GM23338 (cell line): ENCODE measurements around the gene TBC1D5. TPM values are rescaled to one million over a fixed set of nuclear protein-coding genes. Genes with fewer than 3 reads are reported as not detected.
"Not testable (repeated sequence)": the region's sequence is repeated elsewhere in the genome, so short reads cannot be mapped to it uniquely, and the experiment has no call there.

Experiments used
- ATAC-seq: fragments of 200-7000 bp; cut with Tn5 transposase; 3 replicates; pipeline ENCODE4 v1.9.1; 2020
- DNase-seq: peaks from one replicate; pipeline ENCODE4 v3.0.0-alpha.2; 2015; ENCODE audit warnings: low spot score
- H2AFZ ChIP-seq: fragments of 200-600 bp; sonication (generic); 2 replicates; pipeline ENCODE4 v1.8.0; 2016; ENCODE audit warnings: antibody characterized with exemption, mild to moderate bottlenecking, moderate library complexity
- H3F3A ChIP-seq: fragments of 200-600 bp; sonication (generic); replicated peaks from 2 replicates; pipeline ENCODE4 v1.8.0; 2017; ENCODE audit warnings: antibody characterized with exemption, mixed run types, low read depth
- H3K27ac ChIP-seq: fragments of 200-600 bp; sonication (generic); 2 replicates; pipeline ENCODE4 v1.6.1; 2016; ENCODE audit warnings: low read depth
- H3K27me3 ChIP-seq: fragments of 200-600 bp; sonication (generic); 2 replicates; pipeline ENCODE4 v1.8.0; 2016; ENCODE audit warnings: mild to moderate bottlenecking, mixed run types, moderate library complexity; ENCODE audit not compliant: insufficient read depth
- H3K36me3 ChIP-seq: fragments of 200-600 bp; sonication (generic); 2 replicates; pipeline ENCODE4 v1.8.0; 2016; ENCODE audit warnings: mild to moderate bottlenecking; ENCODE audit not compliant: insufficient read depth
- H3K4me1 ChIP-seq: fragments of 200-600 bp; sonication (generic); 2 replicates; pipeline ENCODE4 v1.8.0; 2016; ENCODE audit warnings: mild to moderate bottlenecking, moderate library complexity; ENCODE audit not compliant: insufficient read depth
- H3K4me2 ChIP-seq: fragments of 200-600 bp; sonication (generic); 2 replicates; pipeline ENCODE4 v1.7.1; 2017; ENCODE audit warnings: mixed run types
- H3K4me3 ChIP-seq: fragments of 200-600 bp; sonication (generic); 2 replicates; pipeline ENCODE4 v1.6.1; 2016; ENCODE audit warnings: mixed run types
- H3K79me2 ChIP-seq: fragments of 200-600 bp; sonication (generic); replicated peaks from 2 replicates; pipeline ENCODE4 v1.8.0; 2017; ENCODE audit warnings: mild to moderate bottlenecking; ENCODE audit not compliant: insufficient read depth
- H3K9me2 ChIP-seq: fragments of 200-600 bp; sonication (generic); 2 replicates; pipeline ENCODE4 v1.8.0; 2017; ENCODE audit not compliant: insufficient read depth
- H4K20me1 ChIP-seq: fragments of 200-600 bp; sonication (generic); replicated peaks from 2 replicates; pipeline ENCODE4 v1.8.0; 2017; ENCODE audit warnings: mild to moderate bottlenecking; ENCODE audit not compliant: insufficient read depth
- H3K27ac Mint-ChIP-seq: 2 replicates; pipeline ENCODE4 v1.8.0; 2020; ENCODE audit warnings: inconsistent platforms, mild to moderate bottlenecking, moderate library complexity, mixed read lengths
- H3K27me3 Mint-ChIP-seq: 3 replicates; pipeline ENCODE4 v1.8.0; 2022; ENCODE audit warnings: low read depth, mild to moderate bottlenecking, moderate library complexity, mixed read lengths, inconsistent platforms; ENCODE audit not compliant: insufficient read depth, poor library complexity
- H3K36me3 Mint-ChIP-seq: 3 replicates; pipeline ENCODE4 v1.8.0; 2021; ENCODE audit warnings: low read depth, mild to moderate bottlenecking, inconsistent platforms, moderate library complexity, mixed read lengths
- H3K4me1 Mint-ChIP-seq: 3 replicates; pipeline ENCODE4 v1.8.0; 2020; ENCODE audit warnings: mild to moderate bottlenecking, inconsistent platforms, mixed read lengths
- H3K4me3 Mint-ChIP-seq: 3 replicates; pipeline ENCODE4 v1.8.0; 2021; ENCODE audit warnings: moderate library complexity, mild to moderate bottlenecking, inconsistent platforms, mixed read lengths
- H3K9me3 Mint-ChIP-seq: 3 replicates; pipeline ENCODE4 v1.8.0; 2020; ENCODE audit warnings: moderate library complexity, mild to moderate bottlenecking, inconsistent platforms, mixed read lengths
- CTCF ChIP-seq, 2 experiments: fragments of 200-600 bp in 1 of 2; sonication (generic) in 1 of 2; conservative IDR thresholded peaks; 2 replicates each; pipeline versions ENCODE4 v1.5.1 to v1.6.1; 2016 to 2017; ENCODE audit warnings: antibody characterized with exemption in 2 of 2, low read depth in 2 of 2, mild to moderate bottlenecking in 2 of 2, moderate library complexity in 1 of 2
- EZH2 ChIP-seq: fragments of 200-600 bp; sonication (generic); IDR thresholded peaks from one replicate; pipeline ENCODE4 v1.8.0; 2017; ENCODE audit warnings: antibody characterized with exemption, mild to moderate bottlenecking, low read depth; ENCODE audit not compliant: unreplicated experiment
- EZH2phosphoT487 ChIP-seq: fragments of 200-600 bp; sonication (generic); IDR thresholded peaks from one replicate; pipeline ENCODE4 v1.8.1; 2018; ENCODE audit warnings: antibody characterized with exemption; ENCODE audit not compliant: unreplicated experiment
- JUNB ChIP-seq: IDR thresholded peaks from one replicate; pipeline ENCODE4 v1.6.1; 2016; ENCODE audit warnings: antibody characterized with exemption; ENCODE audit not compliant: unreplicated experiment
- POLR2AphosphoS5 ChIP-seq: IDR thresholded peaks from 2 replicates; pipeline ENCODE4 v1.6.1; 2016; ENCODE audit warnings: antibody characterized with exemption, low read depth
- STAT1 ChIP-seq: IDR thresholded peaks from one replicate; pipeline ENCODE4 v1.6.1; 2016; ENCODE audit warnings: antibody characterized with exemption; ENCODE audit not compliant: unreplicated experiment
- ZNF331 ChIP-seq: fragments of 250-450 bp; sonication (Bioruptor Pico); IDR thresholded peaks from 2 replicates; pipeline ENCODE4 v1.5.0; 2020; ENCODE audit warnings: low read depth, mild to moderate bottlenecking, moderate library complexity
- ZNF462 ChIP-seq: fragments of 250-450 bp; sonication (Bioruptor Pico); IDR thresholded peaks from 2 replicates; pipeline ENCODE4 v1.5.0; 2020; ENCODE audit warnings: mild to moderate bottlenecking, moderate library complexity
- polyA plus RNA-seq: library from polyadenylated mRNA; unstranded; fragments of >200 nt; fragmentation: Nextera tagmentation; extraction: Ambion mirVana; gene quantifications from 2 replicates; pipeline ENCODE4 v1.2.1, GENCODE V29; 2016
- total RNA-seq: library from RNA; depleted of rRNA; stranded (reverse); fragments of >200 nt; shearing (Covaris generic); gene quantifications from 2 replicates; pipeline ENCODE4 v1.2.3, GENCODE V29; 2014

The TBC1D5 gene
- total and polyA plus RNA-seq, 2 experiments from 2014 or later, result 21.8 to 48.1 TPM

- TF ChIP-seq ZNF462 (no peak), POLR2AphosphoS5 (no peak), STAT1 (no peak)
Measured at GRCh38 chr3:17352620-17353019, 389.8 kb downstream of the TBC1D5 start (continued).

- H3K27ac ChIP-seq, H3K4me3 ChIP-seq, H3K27me3 Mint-ChIP-seq, H2AFZ ChIP-seq, DNase-seq, H3K4me1 Mint-ChIP-seq, H3K36me3 ChIP-seq, H4K20me1 ChIP-seq, H3K4me1 ChIP-seq, H3K4me2 ChIP-seq, H3K79me2 ChIP-seq, H3K9me2 ChIP-seq, H3K9me3 Mint-ChIP-seq, H3F3A ChIP-seq, H3K36me3 Mint-ChIP-seq, H3K27ac Mint-ChIP-seq, ATAC-seq, H3K4me3 Mint-ChIP-seq, H3K27me3 ChIP-seq: not testable (repeated sequence)
Measured at GRCh38 chr3:17351193-17351592, 391.2 kb downstream of the TBC1D5 start.

GRCh38 chr3:17349093-17349492 lies 393.3 kb downstream of the TBC1D5 start:
- Mint-ChIP-seq H3K27me3 (no peaks in the 10 kb centered on the region), H3K36me3 (no peaks in the 10 kb centered on the region), H3K9me3 (no peaks in the 10 kb centered on the region), H3K27ac (no peak overlapping the region), H3K4me1 (peaks cover 9% of the 10 kb centered on the region; the same call in 2 of the 3 replicates), H3K4me3 (no peak overlapping the region)
- Histone ChIP-seq H2AFZ (no peak overlapping the region), H3K27ac (no peak overlapping the region), H3K79me2 (no peaks in the 10 kb centered on the region), H4K20me1 (no peaks in the 10 kb centered on the region), H3K36me3 (no peaks in the 10 kb centered on the region), H3K4me2 (no peak overlapping the region), H3K4me3 (no peak overlapping the region), H3K27me3 (no peaks in the 10 kb centered on the region), H3K4me1 (no peaks in the 10 kb centered on the region), H3F3A (no peaks in the 10 kb centered on the region), H3K9me2 (no peaks in the 10 kb centered on the region)
- DNase-seq (no peak), ATAC-seq (no peak)
- TF ChIP-seq CTCF (conservative IDR thresholded peaks at IDR 0.05; ENCODE audit: low read depth in 2 of 2) (no peak), EZH2 (no peak), EZH2phosphoT487 (no peak), ZNF331 (CRISPR knock-in tag) (no peak), JUNB (no peak)
